Epidermal melanocyte (primary cell): ENCODE measurements around the gene GABPB2.

Experiments
- DNase-seq: peaks from one replicate; pipeline ENCODE4 v3.0.0; 2011; ENCODE audit warnings: low spot score; ENCODE audit not compliant: insufficient read length

The GABPB2 gene

DNA sequence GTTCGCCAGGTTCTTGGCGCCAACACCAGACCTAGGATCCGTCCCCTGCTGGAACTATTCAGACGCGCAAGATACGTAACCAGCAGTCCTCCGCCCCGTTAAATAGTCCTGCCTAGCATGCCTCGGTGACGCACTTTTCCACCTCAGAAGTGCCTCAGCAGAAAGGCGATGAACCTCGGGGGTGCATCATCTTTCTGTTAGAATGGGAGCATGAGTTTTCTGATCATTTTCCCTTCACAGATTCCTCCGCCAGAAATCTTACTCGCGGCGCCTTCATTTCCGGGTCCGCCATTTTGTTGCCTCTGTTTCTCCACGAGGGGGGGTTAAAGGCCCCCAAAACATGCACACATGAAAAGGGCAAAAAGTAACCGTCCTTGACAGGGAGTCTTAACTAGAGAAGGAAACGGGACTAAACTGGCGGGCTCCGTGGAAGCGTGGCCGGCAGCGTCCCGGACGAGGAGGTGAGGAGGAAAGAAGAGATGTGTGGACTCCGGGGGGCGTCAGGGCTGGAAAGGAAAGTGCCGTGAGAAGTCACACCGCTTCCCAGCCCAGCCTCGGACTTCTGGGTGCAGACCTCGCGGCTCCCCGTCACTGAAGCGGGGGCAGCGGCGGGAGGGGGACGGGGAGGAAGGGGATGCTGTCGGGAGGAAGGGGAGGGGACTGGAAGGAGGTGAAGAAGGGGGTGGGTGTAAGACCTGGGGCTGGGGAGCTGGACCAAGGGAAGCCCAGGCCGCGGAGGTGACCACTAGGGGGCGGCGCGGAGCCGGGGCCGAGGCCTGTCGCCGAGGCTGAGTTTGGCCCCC lies at the start of gene GABPB2:
Gene GABPB2, plus strand, starts transcription at position 288 of the 803 bp plus-strand sequence. CDS start 17,429 bp downstream, outside the sequence.
- DNase-seq = peak; percentile 87

DNA sequence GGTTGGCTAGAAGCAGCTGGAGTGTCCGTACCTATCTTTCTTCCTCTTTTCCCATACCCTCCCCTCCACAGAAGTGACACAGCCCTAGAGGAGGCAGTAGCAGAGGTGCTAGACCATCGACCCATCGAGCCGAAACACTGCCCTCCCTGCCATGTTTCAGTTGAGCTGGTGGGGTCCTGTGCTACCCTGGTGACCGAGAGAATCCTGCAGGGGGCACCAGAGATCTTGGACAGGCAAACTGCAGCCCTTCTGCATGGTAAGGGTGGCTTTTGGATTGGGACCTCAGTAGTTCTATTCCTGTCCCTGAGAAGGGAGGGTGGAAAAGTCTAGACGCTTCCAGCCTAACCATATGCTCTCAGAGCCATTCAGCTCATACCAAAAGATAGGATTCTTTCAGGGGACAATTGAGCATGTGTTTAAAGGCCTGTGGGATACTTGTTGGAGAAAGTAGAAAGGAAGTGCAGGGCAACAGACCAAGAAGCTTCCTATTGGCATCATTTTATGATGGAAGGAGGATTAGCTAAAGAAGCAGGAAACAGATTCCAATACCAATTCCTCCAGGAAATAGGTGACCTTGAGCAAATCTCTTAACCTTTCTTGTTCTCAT lies 45.9 kb upstream of the GABPB2 start:
- peak; percentile 92 for DNase-seq

DNA sequence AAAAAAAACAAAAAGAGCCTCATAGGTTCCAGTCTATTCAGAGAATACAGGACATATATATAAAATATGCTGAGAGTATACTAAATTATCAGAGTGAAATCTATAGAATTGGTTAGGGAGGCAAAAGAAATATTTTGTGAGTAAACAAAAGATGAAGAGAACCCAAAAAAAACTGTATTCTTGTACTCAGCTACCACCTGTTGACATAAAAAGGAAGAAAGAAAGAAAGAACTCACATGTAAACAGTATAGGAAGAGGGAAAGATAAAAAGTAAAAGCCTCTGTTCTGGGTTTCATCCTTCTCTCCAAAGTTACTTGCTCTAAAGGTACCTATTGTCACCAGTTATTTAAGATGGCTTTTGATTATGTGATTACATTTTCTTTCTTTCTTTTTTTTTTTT lies 44.1 kb upstream of the GABPB2 start:
- DNase-seq = no peak

DNA sequence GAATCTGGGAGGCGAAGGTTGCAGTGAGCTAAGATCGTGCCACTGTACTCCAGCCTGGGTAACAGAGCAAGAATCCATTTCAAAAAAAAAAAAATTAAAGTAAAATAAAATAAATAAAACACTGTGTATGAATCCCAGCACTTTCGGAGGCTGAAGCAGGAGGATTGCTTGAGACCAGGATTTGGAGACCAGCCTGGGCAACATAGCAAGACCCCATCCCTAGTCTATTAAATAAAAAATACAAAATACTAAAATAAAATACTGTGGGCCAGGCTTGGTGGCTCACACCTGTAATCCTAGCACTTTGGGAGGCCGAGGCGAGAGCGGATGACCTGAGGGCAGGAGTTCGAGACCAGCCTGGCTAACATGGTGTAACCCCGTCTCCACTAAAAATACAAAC lies 38.4 kb upstream of the GABPB2 start:
- DNase-seq = no peak

DNA sequence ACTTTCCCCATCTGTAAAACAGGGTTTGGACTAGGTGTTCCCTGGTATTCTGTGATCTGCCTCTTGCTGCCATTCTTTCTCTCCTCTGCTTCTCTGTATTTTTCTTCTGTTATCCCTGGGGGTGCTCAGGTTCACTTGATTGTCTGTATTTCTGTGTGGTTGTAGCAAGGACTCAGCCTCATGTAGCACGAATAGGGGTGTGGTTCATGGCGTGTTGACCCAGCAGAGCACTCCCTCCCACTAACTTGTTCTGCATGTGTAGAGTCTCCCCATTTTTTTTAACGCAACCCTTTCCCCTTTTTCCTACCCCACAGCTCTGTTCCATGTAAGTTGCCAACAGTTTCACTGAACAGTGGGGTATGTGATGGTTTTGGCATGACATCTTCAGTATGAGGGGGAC lies 35.4 kb upstream of the GABPB2 start:
- no peak for DNase-seq

DNA sequence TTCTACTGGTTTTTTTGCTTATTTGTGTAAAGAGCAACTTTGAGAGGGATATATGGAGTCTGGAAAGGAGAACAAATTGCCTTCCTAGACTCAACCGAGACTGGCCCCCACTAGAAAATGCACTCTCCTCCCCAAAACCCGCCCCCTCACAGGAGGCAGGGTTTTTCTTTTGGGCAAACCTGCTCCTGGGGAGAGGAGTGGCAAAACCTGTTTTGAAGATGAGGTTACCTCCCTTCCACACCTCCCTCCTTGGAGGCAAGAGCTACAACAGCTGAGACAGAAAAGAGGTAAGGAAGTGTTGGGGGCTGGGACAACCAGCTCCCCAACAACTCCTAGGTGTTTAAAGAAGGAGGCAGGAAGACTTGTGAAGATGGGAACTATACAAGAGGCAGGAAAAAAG lies 34.2 kb upstream of the GABPB2 start, which contains the start of gene BNIPL:
Gene BNIPL, plus strand, starts transcription at position 231 of the 400 bp plus-strand sequence. Its CDS starts 140 bp downstream, at position 371.
- DNase-seq = no peak

DNA sequence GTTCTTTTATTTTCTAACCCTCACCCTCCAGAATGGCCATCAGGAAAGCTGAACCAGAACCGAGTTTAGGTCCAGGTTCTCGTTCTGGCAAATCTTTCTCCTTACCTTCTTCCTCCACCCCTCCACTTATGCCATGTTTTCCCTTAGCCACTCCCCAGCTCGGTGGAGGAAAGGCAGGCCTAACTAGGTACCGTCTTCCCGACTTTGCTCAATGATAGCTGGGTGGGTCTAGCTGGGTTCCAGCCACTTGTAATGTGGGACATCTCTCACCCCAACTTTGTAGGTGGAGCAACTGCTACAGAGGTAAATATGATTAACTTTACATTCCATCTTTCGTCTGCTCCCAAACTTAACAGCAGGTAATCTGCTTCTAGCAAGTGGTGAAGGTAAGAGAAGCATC lies 33.5 kb upstream of the GABPB2 start:
- no peak for DNase-seq

DNA sequence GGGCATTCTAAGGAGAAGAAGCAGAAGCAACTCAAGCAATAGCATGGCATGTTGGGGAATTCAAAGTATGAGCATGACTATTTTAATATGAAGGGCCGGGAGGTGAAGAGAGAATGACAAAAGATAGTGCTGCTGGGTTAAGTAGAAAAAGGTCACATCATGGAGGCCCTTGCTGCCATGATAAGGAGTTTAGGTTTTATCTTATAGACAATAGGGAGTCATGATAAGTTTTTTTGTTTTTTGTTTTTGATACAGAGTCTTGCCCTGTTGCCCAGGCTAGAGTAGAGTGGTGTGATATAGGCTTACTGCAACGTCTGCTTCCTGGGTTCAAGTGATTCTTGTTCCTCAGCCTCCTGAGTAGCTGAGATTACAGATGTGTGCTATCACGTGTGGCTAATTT lies 31.0 kb upstream of the GABPB2 start:
- DNase-seq = no peak

DNA sequence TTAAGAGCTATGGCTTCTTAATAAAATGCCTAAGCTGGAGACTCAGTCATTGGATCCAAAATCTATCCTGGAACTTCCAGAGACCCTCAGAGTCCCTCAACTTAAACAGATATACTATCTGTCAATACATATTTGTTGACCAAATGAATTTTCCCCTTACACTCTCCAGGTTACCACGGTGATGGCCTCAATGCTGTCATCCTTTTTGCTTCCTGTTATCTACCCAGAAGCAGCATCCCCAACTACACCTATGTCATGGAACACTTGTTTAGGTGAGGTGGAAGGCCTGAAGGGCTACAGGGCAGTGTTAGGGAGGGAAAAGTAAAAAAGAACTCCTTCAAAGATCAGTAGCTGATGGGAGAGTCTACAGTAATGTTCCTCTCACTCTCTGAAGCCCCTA lies 27.4 kb upstream of the GABPB2 start:
- no peak for DNase-seq

DNA sequence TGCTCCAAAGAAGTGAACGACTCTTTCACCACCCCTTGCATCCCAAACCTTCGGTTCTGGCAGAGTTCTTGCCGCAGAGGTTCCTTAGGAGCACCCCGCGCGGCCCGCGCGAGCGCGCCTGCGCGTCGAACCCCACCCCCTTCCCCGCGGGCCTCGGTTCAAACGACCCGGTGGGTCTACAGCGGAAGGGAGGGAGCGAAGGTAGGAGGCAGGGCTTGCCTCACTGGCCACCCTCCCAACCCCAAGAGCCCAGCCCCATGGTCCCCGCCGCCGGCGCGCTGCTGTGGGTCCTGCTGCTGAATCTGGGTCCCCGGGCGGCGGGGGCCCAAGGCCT lies 23.0 kb upstream of the GABPB2 start, which contains the start of gene C1orf56:
Gene C1orf56, plus strand, starts transcription at position 161 of the 334 bp plus-strand sequence. Its CDS starts 97 bp downstream, at position 258.
- peak; percentile 87 for DNase-seq

DNA sequence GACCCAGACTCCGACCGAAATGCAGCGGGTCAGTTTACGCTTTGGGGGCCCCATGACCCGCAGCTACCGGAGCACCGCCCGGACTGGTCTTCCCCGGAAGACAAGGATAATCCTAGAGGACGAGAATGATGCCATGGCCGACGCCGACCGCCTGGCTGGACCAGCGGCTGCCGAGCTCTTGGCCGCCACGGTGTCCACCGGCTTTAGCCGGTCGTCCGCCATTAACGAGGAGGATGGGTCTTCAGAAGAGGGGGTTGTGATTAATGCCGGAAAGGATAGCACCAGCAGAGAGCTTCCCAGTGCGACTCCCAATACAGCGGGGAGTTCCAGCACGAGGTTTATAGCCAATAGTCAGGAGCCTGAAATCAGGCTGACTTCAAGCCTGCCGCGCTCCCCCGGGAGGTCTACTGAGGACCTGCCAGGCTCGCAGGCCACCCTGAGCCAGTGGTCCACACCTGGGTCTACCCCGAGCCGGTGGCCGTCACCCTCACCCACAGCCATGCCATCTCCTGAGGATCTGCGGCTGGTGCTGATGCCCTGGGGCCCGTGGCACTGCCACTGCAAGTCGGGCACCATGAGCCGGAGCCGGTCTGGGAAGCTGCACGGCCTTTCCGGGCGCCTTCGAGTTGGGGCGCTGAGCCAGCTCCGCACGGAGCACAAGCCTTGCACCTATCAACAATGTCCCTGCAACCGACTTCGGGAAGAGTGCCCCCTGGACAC lies 22.5 kb upstream of the GABPB2 start:
- DNase-seq = peak; percentile 40

DNA sequence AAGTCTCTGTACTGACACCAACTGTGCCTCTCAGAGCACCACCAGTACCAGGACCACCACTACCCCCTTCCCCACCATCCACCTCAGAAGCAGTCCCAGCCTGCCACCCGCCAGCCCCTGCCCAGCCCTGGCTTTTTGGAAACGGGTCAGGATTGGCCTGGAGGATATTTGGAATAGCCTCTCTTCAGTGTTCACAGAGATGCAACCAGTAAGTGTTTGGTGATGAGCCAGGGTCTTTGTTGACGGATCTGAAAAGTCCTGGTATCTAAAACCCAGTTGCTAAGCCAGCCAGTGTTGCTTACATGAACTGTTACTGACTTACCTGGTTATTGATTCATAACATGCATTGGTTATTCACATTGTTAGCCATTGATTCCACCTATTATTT lies 21.9 kb upstream of the GABPB2 start:
- no peak for DNase-seq

DNA sequence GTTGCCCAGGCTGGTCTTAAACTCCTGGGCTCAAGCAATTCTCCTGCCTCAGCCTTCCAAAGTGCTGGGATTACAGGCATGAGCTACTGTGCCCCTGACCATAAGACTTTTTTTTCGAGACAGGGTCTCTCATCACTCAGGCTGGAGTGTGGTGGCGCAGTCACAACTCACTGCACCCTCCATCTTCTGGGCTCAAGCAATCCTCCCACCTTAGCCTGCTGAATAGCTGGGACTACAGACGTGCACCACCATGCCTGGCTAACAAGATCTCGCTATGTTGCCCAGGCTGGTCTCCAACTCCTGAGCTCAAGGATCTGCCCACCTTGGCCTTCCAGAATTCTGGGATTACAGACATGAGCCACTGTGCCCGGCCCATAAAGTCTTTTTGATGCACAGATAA lies 21.1 kb upstream of the GABPB2 start:
- DNase-seq = no peak

DNA sequence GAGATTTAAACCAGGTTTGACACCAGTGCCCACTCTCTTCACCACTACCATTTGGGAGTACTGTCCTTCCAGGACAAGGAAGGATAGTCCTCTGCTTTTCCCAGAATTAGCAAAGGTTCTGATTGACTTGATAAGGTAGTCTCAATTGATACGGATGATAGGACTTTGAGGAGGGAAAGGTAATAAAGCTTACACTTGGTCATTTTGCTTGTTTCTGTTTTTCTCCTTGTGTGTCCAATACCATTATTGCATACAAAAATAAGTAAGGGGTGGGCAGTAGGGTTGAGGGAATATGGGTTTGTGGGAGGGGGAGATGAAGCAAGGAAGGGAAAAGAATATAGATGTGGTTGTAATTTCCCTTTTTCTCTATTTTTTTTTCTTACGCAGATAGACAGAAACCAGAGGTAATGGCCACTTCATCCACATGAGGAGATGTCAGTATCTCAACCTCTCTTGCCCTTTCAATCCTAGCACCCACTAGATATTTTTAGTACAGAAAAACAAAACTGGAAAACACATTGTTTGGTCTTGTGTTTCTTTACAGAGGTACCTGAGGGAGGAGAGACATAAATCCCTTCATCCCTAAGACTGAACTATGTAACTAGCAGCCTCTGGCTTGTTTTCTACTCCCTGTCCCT lies 20.4 kb upstream of the GABPB2 start:
- no peak for DNase-seq

DNA sequence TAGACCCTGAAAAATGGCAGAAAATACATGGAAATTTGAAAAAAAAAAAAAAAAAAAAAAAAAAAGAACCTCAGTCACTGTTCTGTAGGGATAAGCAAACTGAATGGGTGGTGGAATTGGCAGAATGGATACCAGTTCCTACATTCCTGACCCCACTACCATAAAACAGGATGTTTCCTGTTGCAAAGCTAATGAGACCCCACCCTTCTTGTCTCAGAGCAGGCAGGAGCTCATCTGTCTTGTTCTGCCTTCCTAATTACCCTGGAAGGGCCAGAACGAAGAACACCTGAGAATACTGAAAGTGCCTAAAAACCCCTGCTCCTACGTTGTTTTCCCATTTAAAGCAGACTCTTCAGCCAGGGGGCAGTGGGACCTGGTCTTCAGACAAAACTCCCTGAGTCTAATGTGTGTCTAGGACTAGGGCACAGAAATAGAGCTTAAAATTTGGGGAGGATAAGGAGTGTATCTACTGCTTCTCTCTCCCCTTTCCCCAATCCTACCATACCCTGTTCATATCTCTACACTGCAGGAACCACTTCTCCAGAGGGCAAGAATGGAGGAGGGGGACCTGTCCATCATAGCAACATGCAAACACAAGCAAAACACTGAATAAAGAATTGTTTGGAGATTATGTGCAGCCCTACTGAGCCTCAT lies 19.1 kb upstream of the GABPB2 start:
- DNase-seq = no peak

DNA sequence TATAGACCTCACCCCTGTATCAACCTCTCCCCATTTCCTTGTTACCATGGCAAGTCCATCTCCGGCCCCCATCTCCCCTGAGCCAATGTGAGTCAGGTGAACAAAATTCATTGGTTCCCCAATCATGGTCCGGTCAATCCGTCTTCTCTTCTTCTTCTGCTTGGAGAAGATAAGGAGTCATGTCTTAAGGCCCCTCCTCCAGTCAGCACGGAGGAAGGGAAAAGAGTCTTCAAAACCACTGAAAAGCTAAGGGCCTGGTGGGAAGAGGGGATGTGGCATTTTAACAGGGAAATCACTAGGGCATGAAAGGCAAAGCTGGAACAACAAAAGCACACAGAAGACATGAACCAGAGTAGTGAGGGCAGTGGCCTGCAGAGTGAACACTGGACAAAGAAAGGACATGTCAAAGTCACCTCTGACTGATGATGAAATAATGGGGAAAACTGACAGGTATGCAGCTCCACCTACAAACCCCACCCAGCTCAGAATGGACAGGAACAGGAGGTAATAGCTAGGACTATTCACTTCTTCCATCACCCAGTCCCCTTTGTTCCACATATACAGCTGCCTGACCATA lies 15.5 kb upstream of the GABPB2 start:
- no peak for DNase-seq

DNA sequence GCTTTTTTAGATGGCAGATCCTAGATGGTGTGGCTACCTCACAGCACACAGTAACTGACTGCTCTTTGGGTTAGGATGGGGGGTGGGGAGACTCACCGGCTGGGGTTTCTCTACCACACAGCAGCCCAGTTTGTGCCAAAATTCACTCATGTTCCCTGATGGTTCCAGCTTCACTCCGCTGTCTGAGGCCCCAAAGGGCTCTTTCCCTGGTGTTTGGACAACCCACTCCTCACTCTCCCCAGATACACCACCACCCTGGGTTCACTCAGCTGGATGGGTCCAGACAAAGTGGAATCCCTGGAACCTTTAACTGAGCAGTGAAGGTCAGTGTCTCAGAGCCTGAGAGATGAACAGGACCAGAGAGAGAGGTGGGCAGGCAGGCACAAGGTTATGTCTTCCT lies 15.0 kb upstream of the GABPB2 start:
- no peak for DNase-seq

DNA sequence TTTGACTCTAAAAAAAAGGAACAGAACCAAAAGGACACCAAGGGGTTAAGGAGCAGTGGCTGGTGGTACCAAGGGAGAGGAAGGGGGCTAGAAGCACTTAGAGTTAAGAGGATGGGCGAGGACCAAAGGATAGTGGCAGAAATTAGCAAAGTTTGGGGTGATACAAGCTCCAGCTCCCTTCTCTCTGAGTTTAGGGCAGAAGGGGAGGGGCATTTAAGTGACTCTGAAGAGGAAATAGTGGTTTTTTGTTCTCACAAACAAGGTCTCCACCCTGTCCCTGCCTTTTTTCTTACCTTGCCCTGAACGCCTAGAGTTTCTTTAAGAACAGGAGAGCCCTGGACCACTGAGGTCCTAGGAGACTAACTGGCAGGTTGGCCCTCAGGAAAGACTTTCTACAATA lies 14.4 kb upstream of the GABPB2 start:
- no peak for DNase-seq

DNA sequence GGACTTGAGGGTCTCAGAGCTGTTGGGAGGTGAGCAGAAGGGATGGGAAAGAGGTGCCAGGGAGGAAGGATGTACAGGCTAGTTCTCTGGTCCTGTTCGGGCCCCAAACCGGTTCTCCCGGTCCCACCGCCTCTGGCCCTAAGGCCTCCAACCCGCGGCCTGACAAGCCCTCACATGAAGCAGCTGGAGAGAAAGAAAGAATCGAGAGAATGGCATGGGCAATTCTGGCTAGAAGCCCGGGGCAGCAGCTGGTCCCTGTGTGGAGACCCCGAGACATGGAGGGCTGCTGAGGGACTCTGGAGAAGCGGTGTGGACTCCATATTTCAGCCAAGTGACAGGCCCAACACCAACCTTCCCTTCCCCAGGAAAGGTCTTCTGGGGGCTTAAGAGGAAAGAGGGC lies 11.9 kb upstream of the GABPB2 start:
- DNase-seq = no peak

DNA sequence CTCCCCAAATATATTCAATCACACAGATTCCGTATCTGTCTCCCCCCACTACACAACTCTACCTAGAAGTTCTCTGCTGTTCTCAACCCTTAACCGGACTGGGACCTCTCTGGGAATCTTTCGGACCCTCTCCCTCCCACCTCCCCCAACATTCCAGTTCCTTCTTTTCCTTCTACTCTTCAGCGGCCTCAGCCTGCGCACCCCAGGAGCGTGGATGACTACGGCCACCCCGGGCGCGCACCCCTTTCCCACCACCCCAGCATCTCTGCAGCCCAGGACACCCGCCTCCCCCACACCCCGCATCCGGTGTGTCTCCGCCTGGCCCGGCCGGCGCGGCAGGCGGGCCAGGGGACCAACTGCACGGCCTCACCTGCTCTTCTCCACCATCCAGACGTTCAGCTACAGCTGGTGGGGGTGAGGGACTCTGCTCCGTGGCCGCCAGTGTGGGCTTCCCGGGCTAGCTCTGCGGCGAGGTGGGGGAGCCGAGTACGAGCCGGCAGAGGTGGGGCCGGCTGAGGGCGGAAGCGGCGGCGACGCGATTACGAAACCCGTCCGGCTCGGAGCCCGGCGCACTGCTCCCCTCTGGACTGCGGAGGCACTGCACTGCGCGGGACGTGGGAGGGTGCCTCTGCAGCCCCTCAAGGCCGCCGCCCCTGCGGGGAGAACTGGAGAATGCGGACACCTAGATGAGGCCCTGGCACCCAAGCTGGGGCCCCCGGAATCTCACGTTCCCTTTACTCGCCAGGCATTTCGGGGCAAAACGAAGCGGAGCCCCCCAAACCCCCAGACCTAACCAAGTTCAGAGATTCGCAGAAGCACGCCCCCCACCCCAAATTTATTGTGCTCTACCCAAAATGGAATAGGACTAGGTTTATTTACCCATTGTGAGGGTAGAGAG lies 11.2 kb upstream of the GABPB2 start, which contains the start of gene CDC42SE1:
Gene CDC42SE1, minus strand, starts transcription at position 514 of the 898 bp plus-strand sequence. CDS start 3,892 bp downstream, outside the sequence.
- DNase-seq = peak; percentile 78
